Progenitor cell of endocrine pancreas (in vitro differentiated cells): ENCODE results near the gene TMEM169. TPM values are rescaled to one million over a fixed set of nuclear protein-coding genes. Genes with fewer than 3 reads are reported as not detected.

ENCODE experiments used
- DNase-seq: peaks from one replicate; pipeline ENCODE4 v3.0.0; 2021; ENCODE audit warnings: low spot score; ENCODE audit not compliant: unreplicated experiment
- H3K27ac Mint-ChIP-seq: 2 replicates; pipeline ENCODE4 v1.8.0; 2021; ENCODE audit warnings: mild to moderate bottlenecking, moderate library complexity, mixed read lengths
- H3K27me3 Mint-ChIP-seq: 2 replicates; pipeline ENCODE4 v1.8.0; 2021; ENCODE audit warnings: mixed read lengths
- H3K36me3 Mint-ChIP-seq: 2 replicates; pipeline ENCODE4 v1.8.0; 2022; ENCODE audit warnings: mixed read lengths; ENCODE audit not compliant: insufficient read depth
- H3K4me1 Mint-ChIP-seq: 2 replicates; pipeline ENCODE4 v1.8.0; 2021; ENCODE audit warnings: low read depth, mixed read lengths
- H3K4me3 Mint-ChIP-seq: 2 replicates; pipeline ENCODE4 v1.8.0; 2021; ENCODE audit warnings: low read depth, mild to moderate bottlenecking, moderate library complexity, mixed read lengths
- H3K9me3 Mint-ChIP-seq: 2 replicates; pipeline ENCODE4 v1.8.0; 2021; ENCODE audit warnings: low read depth, mixed read lengths
- CTCF ChIP-seq: fragments of 200-600 bp; sonication (generic); IDR thresholded peaks from one replicate; pipeline ENCODE4 v1.5.0; 2021; ENCODE audit warnings: antibody characterized with exemption, mild to moderate bottlenecking; ENCODE audit not compliant: unreplicated experiment
- total RNA-seq: library from RNA; stranded (reverse); gene quantifications from 2 replicates; pipeline ENCODE4 v1.2.1, GENCODE V29; 2021

The TMEM169 gene
- total RNA-seq, 1 donor from 2014 or later, result 3.6 TPM

GRCh38 chr2:216059233-216059834, 22.4 kb upstream of the TMEM169 start:
- Mint-ChIP-seq H3K27me3 (no peaks in the 10 kb centered on the region), H3K9me3 (no peaks in the 10 kb centered on the region), H3K36me3 (peaks cover 6% of the 10 kb centered on the region), H3K27ac (no peak overlapping the region), H3K4me3 (no peak overlapping the region), H3K4me1 (peaks cover 8% of the 10 kb centered on the region)
- peak; percentile 7 for TF ChIP-seq CTCF
- DNase-seq, result no peak

GRCh38 chr2:216064014-216064630, 17.6 kb upstream of the TMEM169 start:
- H3K4me1 Mint-ChIP-seq, result no peaks in the 10 kb centered on the region
- TF ChIP-seq CTCF, result no peak
- no peak overlapping the region for H3K27ac Mint-ChIP-seq
- peaks cover 5% of the 10 kb centered on the region for H3K36me3 Mint-ChIP-seq
- no peak overlapping the region for H3K4me3 Mint-ChIP-seq
- no peak for DNase-seq
- H3K9me3 Mint-ChIP-seq, result no peaks in the 10 kb centered on the region
- H3K27me3 Mint-ChIP-seq, result no peaks in the 10 kb centered on the region

- H3K9me3 Mint-ChIP-seq, result no peaks in the 10 kb centered on the region
- H3K4me1 Mint-ChIP-seq, result no peaks in the 10 kb centered on the region
- H3K27ac Mint-ChIP-seq, result no peak overlapping the region
- no peak for TF ChIP-seq CTCF
- H3K4me3 Mint-ChIP-seq, result no peak overlapping the region
- no peak for DNase-seq
- peaks cover 3% of the 10 kb centered on the region for H3K36me3 Mint-ChIP-seq
- H3K27me3 Mint-ChIP-seq, result no peaks in the 10 kb centered on the region
Observed at GRCh38 chr2:216064665-216065064, 17.1 kb upstream of the TMEM169 start.

- TF ChIP-seq CTCF, result no peak
- H3K9me3 Mint-ChIP-seq, result no peaks in the 10 kb centered on the region
- H3K4me3 Mint-ChIP-seq, result no peak overlapping the region
- H3K27me3 Mint-ChIP-seq, result no peaks in the 10 kb centered on the region
- H3K36me3 Mint-ChIP-seq, result peaks cover 3% of the 10 kb centered on the region
- peaks cover 3% of the 10 kb centered on the region for H3K4me1 Mint-ChIP-seq
- no peak for DNase-seq
- no peak overlapping the region for H3K27ac Mint-ChIP-seq
Observed at GRCh38 chr2:216066230-216066629, 15.5 kb upstream of the TMEM169 start.

GRCh38 chr2:216069028-216069427, 12.7 kb upstream of the TMEM169 start:
- no peak for DNase-seq
- TF ChIP-seq CTCF, result no peak
- no peaks in the 10 kb centered on the region for H3K9me3 Mint-ChIP-seq
- no peak overlapping the region for H3K27ac Mint-ChIP-seq
- H3K4me3 Mint-ChIP-seq, result no peak overlapping the region
- H3K4me1 Mint-ChIP-seq, result peaks cover 8% of the 10 kb centered on the region
- peaks cover 1% of the 10 kb centered on the region for H3K36me3 Mint-ChIP-seq
- H3K27me3 Mint-ChIP-seq, result no peaks in the 10 kb centered on the region
